HG03354 (cell line): ENCODE measurements around the gene CDX1.

Experiments used
- ATAC-seq: cut with Tn5 transposase; IDR thresholded peaks from one replicate; pipeline ENCODE4 v1.9.1; 2021; ENCODE audit warnings: mild to moderate bottlenecking; ENCODE audit not compliant: unreplicated experiment, poor library complexity, severe bottlenecking

Gene CDX1

DNA sequence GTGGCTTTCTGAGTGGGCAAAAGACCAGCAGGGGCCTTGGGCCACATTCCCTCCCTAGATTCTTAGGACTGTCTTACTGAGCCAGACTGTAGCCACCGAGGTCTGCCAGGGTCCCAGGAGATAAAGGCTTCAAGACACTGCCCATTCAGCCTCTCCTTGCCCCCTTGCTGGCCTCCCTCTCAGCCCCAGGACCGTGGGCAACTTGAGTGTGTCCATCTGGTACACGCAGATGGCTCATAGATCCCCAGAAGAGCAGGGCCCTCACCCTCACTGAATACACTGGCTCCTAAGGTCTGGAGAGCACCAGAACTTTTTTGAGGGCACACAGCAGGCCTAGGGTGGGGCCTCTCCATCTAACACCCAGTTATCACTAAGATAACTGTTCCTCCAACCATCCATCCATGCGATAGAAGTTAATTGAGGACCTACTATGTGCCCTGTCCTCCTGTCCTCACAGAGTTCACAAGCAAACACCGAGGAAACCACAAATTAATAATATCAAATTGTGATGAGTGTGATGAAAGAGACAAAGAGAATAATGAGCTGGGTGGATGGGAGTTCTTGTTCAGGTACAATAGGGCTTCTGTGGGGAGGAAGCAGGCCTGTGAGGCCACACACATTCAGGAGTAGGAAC is 6.0 kb upstream of the CDX1 start:
- ATAC-seq, result no peak

DNA sequence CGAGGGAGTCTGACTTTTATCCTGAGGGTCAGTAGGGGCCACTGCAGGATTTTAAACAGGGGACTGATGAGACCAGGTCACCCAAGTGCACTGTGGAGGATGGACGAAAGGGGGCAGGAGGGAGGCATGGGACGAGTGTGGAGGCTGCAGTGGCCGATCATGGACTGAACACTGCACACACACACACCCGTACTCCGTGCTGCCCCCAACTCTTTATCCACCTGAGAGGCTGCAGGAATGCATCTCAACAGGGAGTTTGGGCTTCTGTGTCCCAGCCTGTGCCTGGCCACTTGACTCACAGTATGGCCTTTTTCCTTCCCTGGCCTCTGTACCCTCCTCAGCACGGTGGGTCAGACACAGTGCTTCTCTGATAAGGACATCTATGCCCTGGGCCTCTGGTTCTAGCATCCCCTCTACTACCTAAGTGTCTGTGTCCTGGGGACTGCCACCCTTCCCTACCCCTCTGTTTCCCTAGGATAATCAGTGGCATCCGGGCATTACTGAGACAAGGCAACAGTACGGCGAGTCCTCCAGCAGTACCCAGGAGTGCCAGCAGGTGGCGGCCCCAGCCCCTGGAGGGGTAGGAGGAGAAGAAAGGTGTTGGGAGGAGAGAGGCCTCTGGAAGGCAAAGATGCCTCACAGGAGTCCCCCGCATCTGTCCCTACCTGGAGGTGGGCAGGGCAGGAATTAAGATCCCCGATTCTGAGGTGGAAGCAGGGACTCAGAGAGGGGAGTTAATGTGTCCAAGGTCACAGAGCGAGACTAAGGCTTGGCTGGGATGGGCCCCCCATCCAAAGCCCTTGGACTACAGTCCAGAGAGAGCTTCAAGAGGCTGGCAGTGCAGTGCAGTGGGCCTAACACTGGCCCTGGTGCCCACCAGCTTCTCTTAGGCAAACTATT is 5.1 kb upstream of the CDX1 start:
- peak; percentile 77 for ATAC-seq

DNA sequence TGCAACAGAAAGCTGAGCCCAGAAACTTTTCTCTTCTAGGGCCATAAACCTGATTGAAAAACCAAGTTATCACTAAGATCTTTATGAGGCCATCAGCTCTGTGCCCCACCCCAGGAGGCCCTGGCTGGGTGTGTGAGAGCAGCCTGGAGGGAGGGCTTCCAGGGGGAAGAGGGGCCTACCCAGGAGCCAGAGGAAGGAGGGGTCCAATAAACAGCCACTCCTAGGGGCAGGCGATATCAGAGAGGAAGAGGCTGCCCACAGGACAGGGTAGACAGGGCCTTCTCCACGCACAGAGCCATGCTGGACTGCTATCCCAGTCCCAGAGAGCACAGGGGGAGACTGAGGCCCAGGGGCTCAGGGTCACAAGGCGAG is 4.5 kb upstream of the CDX1 start:
- no peak for ATAC-seq

DNA sequence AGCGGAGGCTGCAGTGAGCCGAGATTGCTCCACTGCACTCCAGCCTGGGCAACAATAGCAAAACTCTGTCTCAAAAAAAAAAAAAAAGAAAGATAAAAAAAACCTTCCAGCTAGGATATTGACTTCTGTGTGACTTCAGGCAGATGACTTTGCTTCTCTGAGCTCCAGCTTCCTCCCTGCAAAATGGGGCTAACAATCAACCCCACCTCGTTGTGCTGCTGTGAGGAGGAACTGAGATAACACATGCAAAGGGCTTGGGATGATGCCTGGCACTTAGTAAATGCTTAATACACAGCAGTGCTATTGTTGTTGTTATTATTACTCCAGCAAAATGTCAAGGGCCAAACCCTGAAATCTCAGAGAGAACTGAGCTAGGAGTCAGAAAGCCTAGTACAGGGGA is 3.5 kb upstream of the CDX1 start:
- ATAC-seq, result no peak

DNA sequence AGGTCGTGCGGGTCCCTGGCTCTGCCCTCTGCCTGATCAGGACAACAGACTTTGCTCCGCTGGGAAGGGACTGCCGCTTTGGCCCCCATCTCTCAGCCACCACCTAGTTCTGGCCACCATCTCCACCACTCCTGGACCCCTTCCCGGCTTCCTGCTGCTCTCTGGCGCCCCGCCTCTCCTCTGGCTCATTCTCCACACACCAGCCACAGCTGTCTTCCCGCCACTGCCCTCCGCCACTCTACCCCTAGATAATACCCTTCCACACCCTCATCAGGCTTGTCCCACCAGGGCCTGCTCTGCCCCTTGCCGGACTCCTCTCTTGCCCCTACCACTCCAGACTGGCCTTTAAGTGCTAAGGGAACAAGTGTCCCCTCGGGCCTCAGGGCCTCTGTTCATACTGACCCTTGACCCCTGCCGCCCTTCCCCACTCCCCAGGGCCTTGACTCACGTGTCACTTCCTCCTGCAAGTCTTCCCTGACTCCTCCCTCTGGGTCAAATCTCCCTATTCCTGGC is 3.0 kb upstream of the CDX1 start:
- ATAC-seq, result no peak

DNA sequence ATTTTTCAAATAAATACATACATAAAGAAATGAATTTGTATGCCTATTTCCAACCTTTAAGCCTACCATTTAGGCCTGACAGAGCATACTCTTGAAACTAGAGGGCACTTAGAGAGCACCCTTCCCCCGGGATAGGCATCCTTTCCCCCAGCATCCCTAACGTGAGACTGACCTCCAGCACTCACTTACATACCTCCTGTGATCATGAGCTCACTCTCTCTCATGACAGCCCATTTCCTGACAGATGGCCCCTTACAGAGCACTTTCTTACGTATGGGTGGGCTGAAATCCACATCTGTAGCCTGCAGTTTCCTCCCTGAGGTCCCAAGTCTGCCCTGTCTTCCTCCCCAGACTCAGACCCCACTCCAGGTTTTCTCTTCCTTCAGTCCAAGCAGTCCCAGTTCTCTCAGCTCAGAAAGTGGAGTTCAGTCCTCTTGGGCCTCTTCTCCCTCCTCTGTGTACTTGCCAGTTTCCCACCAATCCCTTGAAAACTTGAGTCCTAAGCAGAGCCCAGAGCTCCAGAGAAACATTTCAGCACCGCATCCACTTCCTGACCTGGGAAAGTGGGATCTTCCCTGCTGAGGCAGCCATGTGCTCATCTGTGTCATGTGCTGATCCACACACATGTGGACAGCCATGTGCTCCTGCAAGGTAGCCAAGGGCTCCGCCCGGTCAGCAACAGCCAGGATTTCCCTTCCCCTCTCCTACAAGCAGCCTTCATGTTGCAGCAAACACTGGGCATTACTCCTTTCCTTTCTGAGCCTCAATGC is 2.2 kb upstream of the CDX1 start:
- ATAC-seq, result no peak

DNA sequence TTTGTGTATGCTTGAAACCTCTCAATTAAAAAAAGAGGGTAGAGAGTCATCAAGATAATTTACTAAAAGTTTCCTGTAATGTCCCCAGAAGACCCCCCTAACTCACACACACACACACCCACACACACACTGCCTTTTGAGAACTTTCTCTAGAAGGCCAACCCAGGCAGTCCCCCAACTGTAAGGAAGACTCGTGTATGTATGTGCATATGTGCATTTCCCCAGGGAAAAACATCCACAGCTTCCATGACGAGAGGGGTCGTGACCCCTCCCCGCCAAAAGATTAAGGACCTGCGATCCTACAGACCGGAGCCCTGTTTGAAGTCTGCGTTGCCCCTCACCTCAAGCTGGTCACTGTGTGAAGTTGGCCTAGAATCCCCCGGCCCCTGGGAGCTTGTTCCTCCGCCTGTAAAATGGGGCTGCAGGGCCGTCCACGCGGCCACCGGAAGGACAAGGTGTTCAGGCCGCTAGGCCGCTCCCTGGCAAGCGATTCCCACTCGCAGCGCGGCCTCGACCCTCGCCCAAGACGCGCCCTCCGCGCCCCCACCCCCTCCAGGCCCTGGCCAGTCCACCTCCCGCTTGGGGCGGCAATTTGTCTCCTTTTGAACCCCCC is 435 bp upstream of the CDX1 start:
- no peak for ATAC-seq

DNA sequence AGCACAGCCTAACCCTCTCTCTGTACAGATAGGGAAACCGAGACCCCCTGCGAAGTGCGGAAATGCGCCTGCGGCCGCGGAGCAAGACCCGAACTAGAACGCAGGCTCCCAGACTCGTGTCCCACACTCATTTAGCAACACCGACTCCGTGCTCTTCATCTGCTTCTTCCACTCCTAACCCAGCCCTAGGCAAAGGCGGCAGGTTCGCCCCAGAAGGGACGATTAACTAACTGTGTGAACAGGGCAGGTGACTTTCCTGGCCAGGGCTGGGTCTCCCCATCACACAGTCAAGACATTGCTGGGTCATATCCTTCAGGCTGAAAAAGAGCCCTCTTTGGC is 903 bp downstream of the CDX1 start:
- no peak for ATAC-seq

DNA sequence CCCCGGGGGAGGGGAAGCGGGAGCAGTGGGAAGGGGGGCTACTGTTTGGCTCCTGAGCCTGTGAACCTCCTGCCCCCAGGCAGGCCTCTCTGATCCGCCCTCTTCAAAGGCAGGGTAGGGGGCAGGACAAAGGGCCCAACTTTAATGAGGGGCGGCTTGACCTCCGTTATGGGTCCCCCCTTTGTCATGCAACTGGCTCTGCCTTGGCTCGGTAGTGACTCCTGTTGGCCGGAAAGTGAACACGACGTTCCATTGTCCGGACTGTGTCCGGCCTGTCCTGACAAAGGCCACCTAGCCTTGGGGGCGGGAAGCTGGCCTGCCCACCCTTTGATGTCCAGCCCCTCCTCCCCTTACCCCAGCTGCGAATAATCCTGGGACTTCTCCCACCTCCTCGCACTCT is 1.3 kb downstream of the CDX1 start:
- ATAC-seq, result no peak

DNA sequence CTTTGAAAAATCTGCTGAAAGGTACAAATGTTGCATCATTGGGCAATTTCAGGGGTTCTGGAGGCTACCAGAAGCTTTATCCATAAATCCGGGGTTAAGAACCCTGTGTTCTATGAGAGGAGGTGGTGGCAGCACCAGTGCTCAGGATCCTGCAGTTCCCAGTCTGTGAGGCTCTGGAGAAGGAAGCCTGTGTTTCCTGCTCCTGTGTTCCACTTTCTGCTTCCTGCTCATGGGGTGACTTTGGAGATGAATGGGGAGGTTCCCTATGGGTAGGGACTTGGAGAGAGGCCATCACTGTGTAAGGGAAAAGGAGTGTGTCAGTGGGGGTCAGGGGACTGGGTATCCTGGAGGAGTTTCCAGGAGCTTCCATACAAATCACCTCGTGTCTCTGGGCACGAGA is 2.3 kb downstream of the CDX1 start:
- ATAC-seq, result no peak

DNA sequence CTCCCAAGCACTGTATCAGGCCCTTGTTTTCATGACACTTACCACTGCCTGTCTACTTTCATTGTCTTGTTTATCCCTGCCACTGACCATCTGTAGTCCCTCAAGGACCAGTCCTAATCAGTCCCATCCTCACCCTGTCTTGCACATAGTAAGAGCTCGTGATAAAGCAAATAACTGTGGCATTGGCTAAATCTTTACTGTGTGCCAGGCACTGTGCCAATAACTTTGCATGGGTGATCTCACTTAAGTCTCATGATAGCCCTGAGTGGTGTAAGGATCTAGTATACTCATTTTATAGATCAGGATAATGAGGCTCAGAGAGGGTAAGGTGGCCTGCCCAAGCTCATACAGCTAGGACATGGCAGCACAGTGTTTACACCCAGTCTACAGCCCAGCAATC is 5.6 kb downstream of the CDX1 start:
- no peak for ATAC-seq

DNA sequence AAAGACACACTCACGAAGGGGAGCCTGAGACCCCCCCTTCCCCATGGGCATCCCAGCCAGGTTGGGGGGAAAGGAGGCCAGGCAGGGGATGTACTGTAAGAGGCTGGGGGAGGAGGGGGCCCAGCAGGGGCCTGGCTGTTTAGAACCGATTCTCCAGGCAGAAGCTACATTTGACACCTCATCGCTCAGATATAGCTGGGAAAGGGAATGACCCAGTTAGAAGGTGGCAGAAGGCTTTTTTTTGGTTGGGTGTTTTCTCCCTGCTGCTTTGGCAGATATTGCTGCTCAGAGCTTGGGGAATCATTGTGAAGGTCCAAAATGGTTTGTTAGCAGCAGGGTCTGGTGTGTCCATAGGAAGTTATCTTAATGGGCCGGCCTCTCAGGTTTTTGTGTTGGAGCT is 6.0 kb downstream of the CDX1 start:
- ATAC-seq, result no peak

DNA sequence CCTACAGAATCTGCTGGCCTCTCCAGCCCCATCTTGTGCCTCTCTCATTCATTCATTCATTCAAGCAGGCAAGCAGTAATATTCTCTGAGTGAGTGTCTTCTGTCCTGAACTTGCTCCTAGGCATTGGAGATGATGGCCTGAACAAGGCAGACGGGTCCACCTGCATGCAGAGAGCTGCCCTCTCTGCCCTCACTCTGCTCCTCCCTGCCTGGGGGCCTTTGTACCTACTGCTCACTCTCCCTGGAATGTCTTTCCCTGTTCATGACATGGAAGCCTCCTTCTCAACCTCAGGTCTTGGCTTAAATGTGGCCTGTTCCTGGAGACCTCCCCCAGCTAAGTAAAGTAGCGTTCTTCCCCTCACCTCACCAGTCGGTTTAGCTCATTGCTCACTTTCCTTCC is 6.6 kb downstream of the CDX1 start:
- no peak for ATAC-seq

DNA sequence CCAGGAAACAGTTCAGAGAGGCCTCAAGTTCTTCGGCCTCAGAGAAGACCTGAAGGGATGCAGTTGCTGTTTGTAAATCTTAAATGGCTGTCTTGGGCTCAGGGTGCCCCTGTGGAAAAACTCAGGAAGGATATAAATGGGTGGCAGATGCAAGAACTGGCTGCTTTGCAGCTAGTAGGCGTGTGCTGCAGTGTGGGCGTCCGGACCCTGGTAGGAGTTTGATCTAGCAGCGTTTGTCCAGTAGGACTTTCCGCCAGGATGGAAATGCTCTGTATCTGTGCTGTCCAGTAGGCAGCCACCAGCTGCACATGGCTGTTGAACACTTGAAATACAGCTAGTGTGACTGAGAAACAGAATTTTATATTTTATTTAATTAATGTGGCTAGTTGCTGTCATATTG is 7.7 kb downstream of the CDX1 start:
- ATAC-seq, result no peak

DNA sequence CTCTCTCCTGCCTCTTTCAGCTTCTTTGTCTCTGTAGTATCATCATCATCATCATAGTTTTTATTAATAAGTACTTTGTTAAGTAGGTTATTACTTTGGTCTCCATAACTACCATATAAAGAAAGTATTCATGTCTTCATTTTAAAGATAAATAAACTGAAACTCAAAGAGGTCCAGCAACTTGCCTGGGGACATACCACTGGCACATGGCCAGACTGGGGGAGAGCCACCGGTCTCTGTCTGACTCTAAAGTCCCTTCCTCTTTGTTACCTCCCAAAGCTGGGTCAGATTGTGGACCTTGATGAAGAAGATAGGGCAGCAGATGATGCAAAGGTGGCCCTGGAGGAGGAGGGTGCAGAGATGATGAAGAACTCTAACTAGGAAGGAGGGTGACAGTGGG is 8.5 kb downstream of the CDX1 start:
- ATAC-seq, result no peak

DNA sequence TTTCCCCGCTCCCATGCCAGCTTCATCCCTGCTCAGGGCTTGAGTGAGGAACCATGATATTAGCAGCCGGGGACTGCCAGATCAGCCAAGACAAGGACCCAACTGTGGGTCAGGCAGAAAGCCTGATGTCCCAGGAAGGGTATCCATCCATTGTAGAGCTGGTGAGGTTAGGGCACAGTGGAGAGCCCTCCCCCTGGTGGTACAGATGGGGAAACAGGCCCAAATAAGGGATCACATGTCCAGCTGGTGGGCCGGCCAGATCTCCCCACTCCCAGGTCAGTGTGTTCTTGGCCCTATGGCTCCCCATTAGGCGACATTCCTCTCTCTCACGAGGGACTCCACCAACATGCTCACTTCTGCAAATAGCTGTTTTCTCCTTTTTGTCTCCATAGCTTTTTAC is 9.0 kb downstream of the CDX1 start:
- ATAC-seq, result no peak

DNA sequence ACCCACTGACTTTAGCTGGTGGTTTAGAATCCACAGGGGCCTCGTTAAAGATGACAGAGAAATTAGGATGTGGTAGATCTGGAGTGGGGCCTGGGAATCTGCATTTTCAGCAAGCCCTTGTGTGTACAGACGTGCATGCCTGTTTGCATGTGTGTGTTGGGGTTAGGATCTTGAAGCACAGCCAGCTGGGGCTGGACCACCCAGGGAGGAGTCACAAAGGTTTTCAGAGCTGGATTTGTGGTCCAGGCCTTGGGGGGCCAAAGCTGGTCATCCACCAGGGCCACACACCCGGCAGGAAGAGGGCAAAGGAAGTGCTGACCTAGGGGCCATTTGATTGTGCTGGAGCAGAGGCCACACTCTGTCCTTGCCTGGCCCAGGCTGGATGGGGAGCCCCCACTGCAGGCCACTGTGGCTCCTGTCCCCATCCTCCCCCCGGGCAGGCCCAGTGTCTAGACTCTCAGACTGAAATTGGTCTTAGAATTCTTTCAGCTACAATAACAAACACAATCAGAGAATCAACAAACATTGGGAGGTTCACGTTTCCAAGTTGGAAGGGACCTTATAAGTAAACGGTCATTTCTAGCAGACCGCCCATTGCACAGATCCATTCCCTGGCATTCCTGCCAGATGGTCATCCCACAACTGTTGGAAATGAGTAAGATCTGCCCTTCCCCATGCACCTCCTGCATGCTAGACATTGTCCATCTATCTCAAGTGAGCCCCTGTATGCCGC is 10.3 kb downstream of the CDX1 start:
- ATAC-seq, result no peak

DNA sequence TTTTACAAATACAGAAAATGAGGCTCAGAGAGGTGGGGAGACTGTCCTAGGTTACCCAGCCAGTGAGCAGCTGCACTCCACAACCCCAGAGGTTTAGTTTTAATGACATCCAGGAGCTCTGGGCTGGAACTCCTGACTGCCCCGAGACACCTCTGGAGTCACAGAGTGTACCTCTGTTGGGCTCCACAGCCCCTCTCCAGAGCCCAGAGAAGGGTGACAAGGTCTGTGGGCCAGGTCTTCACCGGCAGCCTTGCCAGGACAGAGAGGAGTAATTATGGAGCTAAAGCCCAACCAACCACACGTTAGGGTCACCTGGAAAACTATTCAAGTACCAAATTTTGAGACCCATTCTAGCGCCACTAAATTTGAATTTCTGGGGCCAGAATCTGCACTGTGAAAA is 11.1 kb downstream of the CDX1 start:
- no peak for ATAC-seq

DNA sequence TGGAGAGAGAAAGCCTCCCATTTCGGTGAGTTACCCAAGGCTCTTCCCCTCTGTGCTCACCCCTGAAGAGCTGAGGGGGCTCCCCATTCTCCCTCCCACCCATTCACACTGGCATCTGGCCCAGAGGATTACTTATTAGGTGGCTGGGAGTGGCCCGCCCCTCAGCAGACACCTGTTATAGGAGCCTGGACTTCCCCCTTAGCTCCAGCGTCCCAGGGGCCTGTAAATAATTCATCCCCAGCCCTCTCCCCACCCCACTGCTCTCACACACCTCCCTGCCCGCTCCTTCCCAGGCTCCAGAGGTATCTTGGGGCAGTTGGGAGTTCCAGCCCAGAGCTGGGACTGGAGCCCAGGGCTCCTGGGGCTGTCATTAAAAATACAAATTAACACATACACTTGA is 11.7 kb downstream of the CDX1 start:
- ATAC-seq, result no peak
